Neuronal stem cell (in vitro differentiated cells): ENCODE measurements around the gene ADAMTS17.

Experiments
- DNase-seq: peaks from one replicate; pipeline ENCODE4 v3.0.0-alpha.2; 2013; ENCODE audit warnings: low spot score
- H2AFZ ChIP-seq: one replicate; pipeline ENCODE4 v1.6.1; 2013; ENCODE audit warnings: mild to moderate bottlenecking, low read length, inconsistent platforms
- H2AK5ac ChIP-seq: 2 replicates; pipeline ENCODE4 v1.6.1; 2013; ENCODE audit warnings: low read depth, mild to moderate bottlenecking, inconsistent platforms, low read length, moderate library complexity, mixed read lengths
- H2BK120ac ChIP-seq: 2 replicates; pipeline ENCODE4 v1.6.1; 2013; ENCODE audit warnings: low read depth, mild to moderate bottlenecking, inconsistent platforms, low read length, moderate library complexity, mixed read lengths
- H2BK12ac ChIP-seq: one replicate; pipeline ENCODE4 v1.6.1; 2013; ENCODE audit warnings: low read length, inconsistent platforms
- H2BK15ac ChIP-seq: 2 replicates; pipeline ENCODE4 v1.6.1; 2013; ENCODE audit warnings: mild to moderate bottlenecking, low read length, inconsistent platforms, mixed read lengths
- H2BK5ac ChIP-seq: one replicate; pipeline ENCODE4 v1.6.1; 2013; ENCODE audit warnings: inconsistent platforms, mild to moderate bottlenecking, low read length, moderate library complexity
- H3K14ac ChIP-seq: one replicate; pipeline ENCODE4 v1.6.1; 2013; ENCODE audit warnings: low read length, inconsistent platforms
- H3K18ac ChIP-seq: 2 replicates; pipeline ENCODE4 v1.6.1; 2013; ENCODE audit warnings: low read length, inconsistent platforms
- H3K23ac ChIP-seq: 2 replicates; pipeline ENCODE4 v1.6.1; 2013; ENCODE audit warnings: low read depth, mild to moderate bottlenecking, mixed read lengths, low read length, inconsistent platforms; ENCODE audit not compliant: poor library complexity
- H3K27ac ChIP-seq: replicated peaks from 3 replicates; pipeline ENCODE4 v1.5.1; 2013; ENCODE audit warnings: low read length, inconsistent platforms
- H3K27me3 ChIP-seq, 3 experiments: 2 replicates each; pipeline ENCODE4 v1.6.1; 2013; ENCODE audit warnings: low read length in 3 of 3, mild to moderate bottlenecking in 2 of 3, inconsistent platforms in 1 of 3, low read depth in 1 of 3, mixed read lengths in 1 of 3, moderate library complexity in 1 of 3; ENCODE audit not compliant: control insufficient read depth in 3 of 3, insufficient read depth in 3 of 3
- H3K36me3 ChIP-seq, 2 donors: replicated peaks in 1 of 2; 2 replicates each; pipeline ENCODE4 v1.6.1; 2013; ENCODE audit warnings: low read length in 2 of 2; ENCODE audit not compliant: control insufficient read depth in 2 of 2, insufficient read depth in 2 of 2
- H3K4ac ChIP-seq: 2 replicates; pipeline ENCODE4 v1.6.1; 2013; ENCODE audit warnings: inconsistent platforms, mild to moderate bottlenecking, low read length, moderate library complexity
- H3K4me1 ChIP-seq, 2 donors: 1 replicate in 1 of 2; 2 replicates in 1 of 2; pipeline ENCODE4 v1.6.1; 2013; ENCODE audit warnings: low read length in 2 of 2, low read depth in 1 of 2; ENCODE audit not compliant: control insufficient read depth in 2 of 2, insufficient read depth in 1 of 2
- H3K4me2 ChIP-seq: one replicate; pipeline ENCODE4 v1.6.1; 2013; ENCODE audit warnings: mild to moderate bottlenecking, low read length, inconsistent platforms; ENCODE audit not compliant: insufficient read depth, poor library complexity, severe bottlenecking
- H3K4me3 ChIP-seq, 2 donors: 2 replicates each; pipeline ENCODE4 v1.5.1; 2013; ENCODE audit warnings: low read length in 2 of 2, mild to moderate bottlenecking in 2 of 2, inconsistent platforms in 1 of 2, moderate library complexity in 1 of 2
- H3K79me1 ChIP-seq: one replicate; pipeline ENCODE4 v1.6.1; 2013; ENCODE audit warnings: low read depth, mild to moderate bottlenecking, inconsistent platforms, low read length, moderate library complexity
- H3K9ac ChIP-seq: one replicate; pipeline ENCODE4 v1.6.1; 2013; ENCODE audit warnings: mild to moderate bottlenecking, low read depth, low read length, inconsistent platforms; ENCODE audit not compliant: poor library complexity
- H3K9me3 ChIP-seq, 2 donors: replicated peaks in 1 of 2; 2 replicates each; pipeline versions ENCODE3 to v1.6.1; 2013; ENCODE audit warnings: low read length in 2 of 2, mild to moderate bottlenecking in 2 of 2, inconsistent platforms in 1 of 2, low read depth in 1 of 2, mixed read lengths in 1 of 2, moderate library complexity in 1 of 2; ENCODE audit not compliant: control insufficient read depth in 2 of 2, insufficient read depth in 1 of 2
- H4K8ac ChIP-seq: one replicate; pipeline ENCODE4 v1.6.1; 2013; ENCODE audit warnings: low read depth, mild to moderate bottlenecking, inconsistent platforms, low read length, moderate library complexity
- H4K91ac ChIP-seq: one replicate; pipeline ENCODE4 v1.6.1; 2013; ENCODE audit warnings: low read length, low read depth, mild to moderate bottlenecking, inconsistent platforms; ENCODE audit not compliant: poor library complexity
- WGBS, 2 donors: extraction: QIAGEN DNeasy Blood & Tissue Kit; methylation state at CpG; one replicate each; pipeline ENCODE4 v1.1.7; 2013; ENCODE audit warnings: missing lambda C conversion rate in 2 of 2, mixed read lengths in 1 of 2; ENCODE audit not compliant: insufficient read length in 2 of 2, insufficient replicate concordance in 1 of 2; ENCODE audit errors: extremely low coverage in 2 of 2; 5-methylcytosine and 5-hydroxymethylcytosine counted together

Gene ADAMTS17

DNA sequence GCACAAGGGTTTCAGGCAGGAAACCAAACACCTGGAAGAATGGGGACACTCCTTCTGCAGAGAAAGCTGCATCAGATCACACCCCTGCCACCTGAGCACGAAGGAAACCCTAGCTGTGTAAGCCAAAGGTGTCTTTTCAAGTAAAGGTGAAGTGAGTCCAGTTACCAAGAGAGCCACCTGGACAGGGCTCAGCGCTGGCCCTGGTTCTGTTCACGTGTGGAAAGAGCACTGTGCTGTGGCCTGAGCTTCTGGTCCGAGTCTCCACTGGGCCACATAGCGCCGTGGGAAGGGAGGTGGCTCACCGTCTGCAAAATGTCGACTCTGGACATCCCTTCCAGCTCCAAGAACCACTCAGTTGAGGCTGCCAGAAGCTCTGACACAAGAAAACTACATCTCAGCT is 151.1 kb downstream of the ADAMTS17 start:
- H3K23ac ChIP-seq = peak overlapping the region; percentile 5
- no peak overlapping the region for H3K9ac ChIP-seq
- no peak overlapping the region for H3K4ac ChIP-seq
- H2BK120ac ChIP-seq = no peak overlapping the region
- no peak overlapping the region for H2AK5ac ChIP-seq
- H4K91ac ChIP-seq = no peak overlapping the region
- no peaks in the 10 kb centered on the region for H3K79me1 ChIP-seq
- no CpG with 5 or more reads among the region's 8 CpGs for WGBS, 2 donors
- H2BK12ac ChIP-seq = no peak overlapping the region
- no peak overlapping the region for H4K8ac ChIP-seq
- no peak overlapping the region for H2BK5ac ChIP-seq
- H3K27ac ChIP-seq = no peak overlapping the region
- H3K4me1 ChIP-seq = peaks cover 0 to 8% of the 10 kb centered on the region in 2 donors
- peak overlapping the region; percentile 29 for H3K18ac ChIP-seq
- no peak overlapping the region for H3K4me3 ChIP-seq
- H2AFZ ChIP-seq = no peak overlapping the region
- H3K9me3 ChIP-seq = no peaks in the 10 kb centered on the region
- DNase-seq = no peak
- H3K27me3 ChIP-seq = no peaks in the 10 kb centered on the region
- H3K4me2 ChIP-seq = no peak overlapping the region
- H3K36me3 ChIP-seq = no peaks in the 10 kb centered on the region
- no peak overlapping the region for H3K14ac ChIP-seq
- H2BK15ac ChIP-seq = no peak overlapping the region

DNA sequence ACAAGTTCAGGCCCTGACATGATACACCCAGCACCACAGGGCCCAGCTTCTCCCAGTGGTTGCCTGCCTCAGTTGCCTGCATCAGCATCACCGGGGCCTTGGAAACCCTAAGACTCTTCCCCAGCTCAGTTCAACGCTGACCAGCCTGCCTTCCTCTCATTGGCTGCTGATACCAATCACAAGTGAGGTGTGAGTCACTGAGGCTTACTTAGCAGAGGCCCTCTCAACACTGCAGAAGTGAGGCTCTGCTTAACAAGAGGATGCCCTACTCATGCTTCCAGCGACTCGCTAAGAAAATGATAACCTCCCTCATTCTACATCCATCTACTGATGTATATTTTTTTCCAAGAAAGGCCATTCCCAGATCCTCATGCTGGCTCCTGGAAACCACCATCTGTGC is 151.9 kb downstream of the ADAMTS17 start:
- H4K8ac ChIP-seq = no peak overlapping the region
- no peak overlapping the region for H2BK120ac ChIP-seq
- H3K9me3 ChIP-seq = no peaks in the 10 kb centered on the region
- H3K23ac ChIP-seq = no peak overlapping the region
- no peak overlapping the region for H2BK12ac ChIP-seq
- no peak overlapping the region for H3K4me2 ChIP-seq
- H2BK15ac ChIP-seq = no peak overlapping the region
- no peaks in the 10 kb centered on the region for H3K27me3 ChIP-seq
- H2AK5ac ChIP-seq = no peak overlapping the region
- WGBS, 2 donors = no CpG with 5 or more reads among the region's 4 CpGs
- H3K27ac ChIP-seq = no peak overlapping the region
- no peak overlapping the region for H2BK5ac ChIP-seq
- no peak for DNase-seq
- peaks cover 0 to 8% of the 10 kb centered on the region in 2 donors for H3K4me1 ChIP-seq
- no peak overlapping the region for H3K4me3 ChIP-seq
- H3K9ac ChIP-seq = no peak overlapping the region
- H3K36me3 ChIP-seq = no peaks in the 10 kb centered on the region
- no peaks in the 10 kb centered on the region for H3K79me1 ChIP-seq
- no peak overlapping the region for H4K91ac ChIP-seq
- no peak overlapping the region for H3K4ac ChIP-seq
- no peak overlapping the region for H3K14ac ChIP-seq
- no peak overlapping the region for H2AFZ ChIP-seq
- H3K18ac ChIP-seq = no peak overlapping the region

DNA sequence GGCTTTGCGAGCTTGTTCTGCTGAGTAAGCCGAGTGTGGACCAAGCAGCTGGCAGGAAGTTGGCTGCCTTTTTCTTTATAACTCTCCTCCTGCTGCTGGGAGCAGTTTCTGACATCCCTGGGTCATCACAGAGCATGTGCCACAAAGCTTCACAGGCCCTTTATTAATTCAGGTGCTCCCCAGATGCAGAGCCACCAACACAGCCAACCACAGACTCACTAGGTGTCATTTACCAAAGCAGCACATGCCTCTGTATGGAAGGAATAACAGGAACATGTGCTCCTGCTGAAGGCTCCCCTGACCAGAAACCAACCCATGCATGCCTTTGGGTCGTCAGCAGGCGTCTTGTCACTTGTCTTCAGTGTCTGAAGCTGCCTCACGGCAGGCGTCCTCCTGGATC is 152.5 kb downstream of the ADAMTS17 start:
- Histone ChIP-seq H3K4me3 (no peak overlapping the region), H2AFZ (no peak overlapping the region), H2BK5ac (no peak overlapping the region), H4K91ac (no peak overlapping the region), H3K27me3 (no peaks in the 10 kb centered on the region), H3K14ac (no peak overlapping the region), H2BK12ac (no peak overlapping the region), H2BK15ac (no peak overlapping the region), H3K23ac (no peak overlapping the region), H3K9me3 (no peaks in the 10 kb centered on the region), H3K27ac (no peak overlapping the region), H3K4me2 (no peak overlapping the region), H3K9ac (no peak overlapping the region), H4K8ac (no peak overlapping the region), H3K4me1 (peaks cover 0 to 8% of the 10 kb centered on the region in 2 donors), H3K36me3 (no peaks in the 10 kb centered on the region), H3K18ac (no peak overlapping the region), H3K79me1 (no peaks in the 10 kb centered on the region), H2BK120ac (no peak overlapping the region), H3K4ac (no peak overlapping the region), H2AK5ac (no peak overlapping the region)
- no CpG with 5 or more reads among the region's 6 CpGs for WGBS, 2 donors
- DNase-seq = no peak

DNA sequence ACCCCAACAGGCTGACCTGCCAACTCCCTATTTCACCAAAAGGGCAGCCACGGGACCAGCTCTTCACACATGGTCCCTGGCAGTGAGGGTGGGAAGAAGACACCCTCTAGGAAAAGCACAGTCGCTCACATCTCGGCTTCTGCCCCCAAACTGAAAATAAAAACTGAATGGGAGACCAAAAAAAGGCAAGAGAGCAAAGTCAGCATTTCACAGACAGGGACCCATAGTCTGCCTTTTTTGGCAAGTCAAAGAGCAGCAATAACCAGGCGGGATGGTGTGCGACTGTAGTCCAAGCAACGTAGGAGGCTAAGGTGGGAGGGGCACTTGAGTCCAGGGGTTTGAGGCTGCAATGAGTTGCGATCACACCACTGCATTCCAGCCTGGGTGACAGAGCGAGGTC is 154.1 kb downstream of the ADAMTS17 start:
- no peak overlapping the region for H2BK120ac ChIP-seq
- H3K9ac ChIP-seq = no peak overlapping the region
- H3K27ac ChIP-seq = no peak overlapping the region
- H3K9me3 ChIP-seq = no peaks in the 10 kb centered on the region
- H3K36me3 ChIP-seq = no peaks in the 10 kb centered on the region
- H2BK5ac ChIP-seq = no peak overlapping the region
- no peak overlapping the region for H2BK15ac ChIP-seq
- no peak overlapping the region for H2AFZ ChIP-seq
- no peak overlapping the region for H2BK12ac ChIP-seq
- H3K4me3 ChIP-seq = no peak overlapping the region
- WGBS, 2 donors = no CpG with 5 or more reads among the region's 8 CpGs
- no peak for DNase-seq
- no peak overlapping the region for H3K23ac ChIP-seq
- no peak overlapping the region for H3K18ac ChIP-seq
- no peak overlapping the region for H3K4ac ChIP-seq
- no peak overlapping the region for H4K8ac ChIP-seq
- H3K4me1 ChIP-seq = peaks cover 0 to 5% of the 10 kb centered on the region in 2 donors
- no peaks in the 10 kb centered on the region for H3K79me1 ChIP-seq
- H4K91ac ChIP-seq = no peak overlapping the region
- H3K14ac ChIP-seq = no peak overlapping the region
- H2AK5ac ChIP-seq = no peak overlapping the region
- no peaks in the 10 kb centered on the region for H3K27me3 ChIP-seq
- H3K4me2 ChIP-seq = no peak overlapping the region
